ENCODE measurements around the gene PDIA2. TPM values are rescaled to one million over a fixed set of nuclear protein-coding genes. Genes with fewer than 3 reads are reported as not detected.

The PDIA2 gene
- total and polyA plus RNA-seq, 10 of the 15 experiments (the other 5 are each of a cell fraction or from before 2014, with no cell fraction given), result 0.11 to 0.36 TPM; not detected in 8

GRCh38 chr16:234468-235305, 48.3 kb upstream of the PDIA2 start, which contains the start of gene FAM234A (continued):
- TF ChIP-seq MLLT1 (IDR thresholded peaks at IDR 0.05) (peak; percentile 44), SUPT20H (IDR thresholded peaks at IDR 0.05; ENCODE audit: borderline replicate concordance, control insufficient read depth, low read depth, low read length) (no peak), ZNF274 (IDR thresholded peaks at IDR 0.05; ENCODE audit: insufficient read depth, insufficient read length) (no peak), TCF12 (IDR thresholded peaks at IDR 0.05; ENCODE audit: low read depth, low read length) (no peak; the same call in 1 of the 2 replicates), BRCA1 (IDR thresholded peaks at IDR 0.05; ENCODE audit: low read depth, low read length) (no peak), CHD4 (IDR thresholded peaks at IDR 0.05) (no peak), KDM1A (IDR thresholded peaks at IDR 0.05; ENCODE audit: borderline replicate concordance) (no peak), CBX3 (IDR thresholded peaks at IDR 0.05; ENCODE audit: borderline replicate concordance, low read depth) (no peak), HDAC2 (IDR thresholded peaks at IDR 0.05) (no peak), GABPA (IDR thresholded peaks at IDR 0.05; ENCODE audit: low read depth) (peak; percentile 80), NFIC (IDR thresholded peaks at IDR 0.05; ENCODE audit: low read depth, low read length) (no peak; the same call in 1 of the 2 replicates), SIN3A (IDR thresholded peaks at IDR 0.05; ENCODE audit: low read depth, low read length) (0 out of 2 replicates have a peak, but pooled peaks have one; percentile 69), PAX8 (IDR thresholded peaks at IDR 0.05) (no peak), MTA2 (IDR thresholded peaks at IDR 0.05; ENCODE audit: low read depth) (peak; percentile 13), NR2C2 (IDR thresholded peaks at IDR 0.05; ENCODE audit: borderline replicate concordance, control insufficient read depth, insufficient read length, low read depth) (no peak), SRF (IDR thresholded peaks at IDR 0.05; ENCODE audit: low read depth in 2 of 2, low read length in 2 of 2) (no peak), ATF7 (IDR thresholded peaks at IDR 0.05; ENCODE audit: low read depth) (peak; percentile 53), CREB1 (IDR thresholded peaks at IDR 0.05; ENCODE audit: low read depth) (peak; percentile 89), HDAC6 (IDR thresholded peaks at IDR 0.05; ENCODE audit: unreplicated experiment) (no peak), TCF3 (IDR thresholded peaks at IDR 0.05; ENCODE audit: borderline replicate concordance, insufficient read depth, low read depth, low read length) (peak; percentile 21; the same call in 1 of the 2 replicates), IRF3 (IDR thresholded peaks at IDR 0.05) (0 out of 2 replicates have a peak, but pooled peaks have one; percentile 31), EZH2 (IDR thresholded peaks at IDR 0.05; ENCODE audit: borderline replicate concordance, control insufficient read depth, low read depth, low read length) (no peak)
- TF ChIP-seq, protein P1, sequence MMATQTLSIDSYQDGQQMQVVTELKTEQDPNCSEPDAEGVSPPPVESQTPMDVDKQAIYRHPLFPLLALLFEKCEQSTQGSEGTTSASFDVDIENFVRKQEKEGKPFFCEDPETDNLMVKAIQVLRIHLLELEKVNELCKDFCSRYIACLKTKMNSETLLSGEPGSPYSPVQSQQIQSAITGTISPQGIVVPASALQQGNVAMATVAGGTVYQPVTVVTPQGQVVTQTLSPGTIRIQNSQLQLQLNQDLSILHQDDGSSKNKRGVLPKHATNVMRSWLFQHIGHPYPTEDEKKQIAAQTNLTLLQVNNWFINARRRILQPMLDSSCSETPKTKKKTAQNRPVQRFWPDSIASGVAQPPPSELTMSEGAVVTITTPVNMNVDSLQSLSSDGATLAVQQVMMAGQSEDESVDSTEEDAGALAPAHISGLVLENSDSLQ (IDR thresholded peaks at IDR 0.05), result no peak
- TF ChIP-seq, protein P2, sequence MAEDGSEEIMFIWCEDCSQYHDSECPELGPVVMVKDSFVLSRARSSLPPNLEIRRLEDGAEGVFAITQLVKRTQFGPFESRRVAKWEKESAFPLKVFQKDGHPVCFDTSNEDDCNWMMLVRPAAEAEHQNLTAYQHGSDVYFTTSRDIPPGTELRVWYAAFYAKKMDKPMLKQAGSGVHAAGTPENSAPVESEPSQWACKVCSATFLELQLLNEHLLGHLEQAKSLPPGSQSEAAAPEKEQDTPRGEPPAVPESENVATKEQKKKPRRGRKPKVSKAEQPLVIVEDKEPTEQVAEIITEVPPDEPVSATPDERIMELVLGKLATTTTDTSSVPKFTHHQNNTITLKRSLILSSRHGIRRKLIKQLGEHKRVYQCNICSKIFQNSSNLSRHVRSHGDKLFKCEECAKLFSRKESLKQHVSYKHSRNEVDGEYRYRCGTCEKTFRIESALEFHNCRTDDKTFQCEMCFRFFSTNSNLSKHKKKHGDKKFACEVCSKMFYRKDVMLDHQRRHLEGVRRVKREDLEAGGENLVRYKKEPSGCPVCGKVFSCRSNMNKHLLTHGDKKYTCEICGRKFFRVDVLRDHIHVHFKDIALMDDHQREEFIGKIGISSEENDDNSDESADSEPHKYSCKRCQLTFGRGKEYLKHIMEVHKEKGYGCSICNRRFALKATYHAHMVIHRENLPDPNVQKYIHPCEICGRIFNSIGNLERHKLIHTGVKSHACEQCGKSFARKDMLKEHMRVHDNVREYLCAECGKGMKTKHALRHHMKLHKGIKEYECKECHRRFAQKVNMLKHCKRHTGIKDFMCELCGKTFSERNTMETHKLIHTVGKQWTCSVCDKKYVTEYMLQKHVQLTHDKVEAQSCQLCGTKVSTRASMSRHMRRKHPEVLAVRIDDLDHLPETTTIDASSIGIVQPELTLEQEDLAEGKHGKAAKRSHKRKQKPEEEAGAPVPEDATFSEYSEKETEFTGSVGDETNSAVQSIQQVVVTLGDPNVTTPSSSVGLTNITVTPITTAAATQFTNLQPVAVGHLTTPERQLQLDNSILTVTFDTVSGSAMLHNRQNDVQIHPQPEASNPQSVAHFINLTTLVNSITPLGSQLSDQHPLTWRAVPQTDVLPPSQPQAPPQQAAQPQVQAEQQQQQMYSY (CRISPR knock-in tag; IDR thresholded peaks at IDR 0.05), result no peak
